Coronary artery (tissue), 2 donors: Measurements from ENCODE around the gene HGS.

Experiments
- DNase-seq: peaks from one replicate; pipeline ENCODE4 v3.0.0-alpha.2; 2017; ENCODE audit warnings: low spot score
- H3K27ac ChIP-seq, 2 donors: fragments of 200-600 bp; sonication (generic); one replicate each; pipeline ENCODE4 v1.5.1; 2016 to 2019
- H3K4me3 ChIP-seq: fragments of 200-600 bp; sonication (generic); 2 replicates; pipeline ENCODE4 v1.5.1; 2016; ENCODE audit warnings: mild to moderate bottlenecking, moderate library complexity
- TF ChIP-seq, protein P1 (sequence below): fragments of 200-600 bp; sonication (generic); IDR thresholded peaks from one replicate; pipeline ENCODE4 v1.5.1; 2019; ENCODE audit warnings: antibody characterized with exemption

HGS gene

DNA sequence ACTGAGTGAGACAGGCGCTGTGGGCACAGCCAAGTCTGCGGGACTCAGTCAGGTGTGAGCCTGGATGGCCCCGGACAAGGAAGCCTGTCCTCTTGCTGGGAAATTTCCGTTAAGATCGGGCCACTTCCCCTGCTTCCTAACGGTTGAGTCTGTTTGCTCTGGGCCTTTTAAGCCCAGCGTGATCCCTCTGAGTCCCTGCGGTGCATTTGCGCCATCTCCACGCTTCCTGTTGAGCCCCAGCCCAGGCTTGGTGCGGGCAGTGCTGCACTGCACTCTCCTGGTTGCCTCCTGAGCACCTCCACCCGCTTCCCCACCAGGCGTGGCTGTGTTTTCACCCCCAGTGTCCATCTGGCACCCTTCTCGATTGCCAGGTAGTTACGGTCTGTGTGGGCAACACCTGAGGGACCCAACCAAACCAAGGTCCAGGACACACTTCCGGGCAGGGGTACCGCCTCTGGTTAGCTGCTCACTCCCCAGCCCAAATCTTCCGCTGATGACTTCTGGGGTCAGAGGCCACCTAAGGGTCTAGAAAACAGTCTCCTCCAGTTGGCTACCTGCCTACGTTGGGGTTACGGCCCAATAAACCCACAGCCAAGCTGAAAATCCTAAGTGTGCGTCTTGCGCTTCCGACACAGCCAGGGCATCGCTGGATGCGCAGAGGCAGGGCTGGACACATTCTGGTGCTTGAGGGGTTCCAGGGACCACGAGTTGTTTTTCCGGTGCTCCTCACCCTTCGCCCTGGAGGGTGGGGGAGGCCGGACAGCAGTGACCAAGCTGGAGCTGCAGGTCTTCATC, 26.9 kb downstream of the HGS start:
- DNase-seq, result no peak
- peak overlapping the region; percentile 81 for H3K4me3 ChIP-seq
- H3K27ac ChIP-seq, result no peak overlapping the region
- TF ChIP-seq, protein P1, sequence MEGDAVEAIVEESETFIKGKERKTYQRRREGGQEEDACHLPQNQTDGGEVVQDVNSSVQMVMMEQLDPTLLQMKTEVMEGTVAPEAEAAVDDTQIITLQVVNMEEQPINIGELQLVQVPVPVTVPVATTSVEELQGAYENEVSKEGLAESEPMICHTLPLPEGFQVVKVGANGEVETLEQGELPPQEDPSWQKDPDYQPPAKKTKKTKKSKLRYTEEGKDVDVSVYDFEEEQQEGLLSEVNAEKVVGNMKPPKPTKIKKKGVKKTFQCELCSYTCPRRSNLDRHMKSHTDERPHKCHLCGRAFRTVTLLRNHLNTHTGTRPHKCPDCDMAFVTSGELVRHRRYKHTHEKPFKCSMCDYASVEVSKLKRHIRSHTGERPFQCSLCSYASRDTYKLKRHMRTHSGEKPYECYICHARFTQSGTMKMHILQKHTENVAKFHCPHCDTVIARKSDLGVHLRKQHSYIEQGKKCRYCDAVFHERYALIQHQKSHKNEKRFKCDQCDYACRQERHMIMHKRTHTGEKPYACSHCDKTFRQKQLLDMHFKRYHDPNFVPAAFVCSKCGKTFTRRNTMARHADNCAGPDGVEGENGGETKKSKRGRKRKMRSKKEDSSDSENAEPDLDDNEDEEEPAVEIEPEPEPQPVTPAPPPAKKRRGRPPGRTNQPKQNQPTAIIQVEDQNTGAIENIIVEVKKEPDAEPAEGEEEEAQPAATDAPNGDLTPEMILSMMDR, result no peak

DNA sequence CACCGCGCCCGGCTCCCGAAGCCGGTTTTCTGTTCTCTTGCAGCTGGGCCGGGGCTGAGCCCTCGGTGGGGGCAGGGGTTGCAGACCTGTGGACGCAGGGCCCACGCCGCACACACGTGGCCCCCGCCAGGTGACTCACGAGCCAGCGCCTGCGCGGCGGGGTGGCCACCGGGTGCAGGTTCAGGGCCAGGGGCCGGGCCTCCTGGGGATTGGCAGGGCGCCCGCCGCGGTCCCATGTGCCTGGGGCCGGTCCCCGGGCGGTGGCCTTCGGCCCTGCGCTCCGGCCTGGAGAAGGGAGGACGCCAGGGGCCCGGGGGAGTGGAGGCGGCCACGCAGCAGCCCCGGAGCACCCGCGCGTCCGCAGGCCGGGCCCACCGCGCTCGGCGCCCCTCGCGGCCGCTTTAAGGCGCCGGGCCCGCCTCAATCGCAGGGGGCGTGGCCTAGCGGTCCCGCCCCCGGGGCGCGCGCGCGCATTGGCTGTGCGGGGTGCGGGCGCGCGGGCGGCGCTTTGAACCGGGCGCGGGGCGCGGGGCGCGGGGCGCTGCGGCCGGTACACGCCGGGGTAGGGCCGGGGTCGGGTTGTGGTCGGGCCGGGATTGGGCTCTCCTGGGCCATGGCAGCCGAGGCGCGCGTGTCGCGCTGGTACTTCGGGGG, 28.1 kb downstream of the HGS start, which contains the start of gene SLC25A10:
Gene SLC25A10 (plus strand): TSS at position 471 of the 654 bp plus-strand sequence. CDS start 143 bp downstream, at position 614.
- H3K4me3 ChIP-seq, result peak within 1 kb of the TSS; percentile 81
- no peak for DNase-seq
- TF ChIP-seq, protein P1, result no peak
- peak within 1 kb of the TSS in 1 of 2 donors; percentile 65 for H3K27ac ChIP-seq

DNA sequence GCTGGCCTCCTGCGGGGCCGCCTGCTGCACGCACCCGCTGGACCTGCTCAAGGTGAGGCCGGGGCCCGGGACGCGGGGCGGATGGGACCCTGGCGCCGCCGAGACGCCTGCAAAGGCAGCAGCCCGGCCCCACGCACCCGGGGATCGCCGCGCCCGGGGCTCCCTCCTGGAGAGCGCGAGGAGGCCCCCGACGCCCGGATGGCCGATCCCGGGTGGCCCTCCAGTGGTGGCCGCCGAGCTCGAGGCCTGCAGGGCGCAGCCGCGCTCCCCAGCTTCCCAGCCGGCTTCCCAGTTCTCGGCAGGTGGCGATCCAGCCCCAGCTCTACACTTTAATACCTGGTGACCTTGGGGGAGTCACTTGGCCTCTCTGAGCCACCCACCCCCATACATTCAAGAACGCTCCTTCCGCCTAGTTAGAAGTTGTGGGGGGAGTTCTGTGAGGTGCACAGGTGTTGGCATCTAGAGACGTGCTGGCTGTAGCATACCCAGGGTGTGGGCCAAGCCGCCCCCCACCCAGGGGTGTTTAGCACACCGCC, 28.7 kb downstream of the HGS start:
- Histone ChIP-seq H3K4me3 (peak overlapping the region; percentile 81), H3K27ac (peak overlapping the region in 1 of 2 donors; percentile 65)
- TF ChIP-seq, protein P1, result no peak
- DNase-seq, result no peak

DNA sequence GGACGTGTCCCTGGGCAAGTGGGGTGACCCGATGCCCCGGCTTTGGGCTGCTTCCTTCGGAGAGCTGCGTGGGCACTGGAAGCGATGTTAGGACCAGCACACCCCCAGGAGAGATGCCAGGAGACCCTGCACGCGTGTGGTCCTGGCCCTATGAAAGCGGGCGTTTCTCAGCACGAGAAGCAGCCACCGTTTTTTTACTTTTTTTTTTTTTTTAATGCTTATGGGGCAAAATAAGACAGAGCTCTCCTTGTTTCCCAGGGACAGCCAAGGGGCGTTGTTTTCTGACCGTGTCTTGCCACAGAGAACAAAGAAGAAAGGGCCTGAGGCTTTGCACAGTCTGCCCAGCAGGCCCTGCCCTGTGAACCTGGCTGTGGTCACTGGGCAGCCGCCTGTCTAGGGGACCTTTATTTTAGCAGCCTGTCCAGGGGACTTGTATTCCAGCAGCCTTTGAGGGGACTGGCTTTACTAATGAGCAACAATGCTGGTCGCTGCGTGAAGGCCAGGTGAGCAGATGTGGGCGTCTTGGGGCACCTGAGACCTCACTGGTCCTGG, 29.3 kb downstream of the HGS start:
- Histone ChIP-seq H3K4me3 (peak overlapping the region; percentile 81), H3K27ac (peak overlapping the region in 1 of 2 donors; percentile 65)
- no peak for DNase-seq
- TF ChIP-seq, protein P1, result no peak

DNA sequence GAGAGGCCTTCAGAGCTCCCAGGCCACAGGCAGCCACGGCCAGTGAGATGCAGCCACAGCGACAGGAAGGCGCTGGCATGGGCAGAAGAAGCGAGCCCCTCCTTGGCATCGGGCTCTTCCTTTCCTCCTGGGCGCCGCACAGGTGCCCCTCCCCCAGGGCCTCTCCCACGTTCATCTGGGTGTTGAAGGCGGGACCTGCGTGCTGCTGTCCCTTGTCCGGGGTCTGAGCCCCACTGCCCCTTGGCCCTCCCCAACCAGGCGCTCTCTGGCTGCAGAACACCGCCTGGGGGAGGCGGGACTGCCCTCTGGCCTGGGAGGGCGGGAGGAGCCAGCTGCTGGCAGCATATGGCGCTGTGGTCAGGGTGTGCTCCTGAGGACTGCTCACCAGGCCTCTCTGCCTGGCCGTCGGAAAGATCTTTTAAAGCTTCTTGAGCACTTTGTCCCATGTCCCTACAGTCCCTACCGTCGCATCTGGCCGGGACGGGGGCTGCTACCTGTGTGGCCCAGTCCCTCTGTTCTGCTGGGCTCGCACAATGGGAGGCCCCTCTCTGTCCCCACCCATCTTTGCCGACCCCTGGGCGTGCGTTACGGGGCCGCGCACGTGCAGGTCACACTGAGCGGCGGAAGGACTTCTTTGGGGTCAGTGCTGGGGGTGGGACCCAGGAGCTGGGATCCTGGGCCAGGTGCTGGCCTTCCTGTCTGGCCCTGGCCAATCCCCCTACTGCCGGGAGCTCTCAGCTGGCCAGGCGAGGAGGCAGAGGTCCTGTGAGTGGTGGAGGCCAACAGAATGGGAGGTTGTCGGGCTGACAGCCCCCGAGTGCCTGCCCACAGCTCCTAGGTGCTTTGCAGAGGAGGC, 30.0 kb downstream of the HGS start:
- no peak for DNase-seq
- Histone ChIP-seq H3K27ac (no peak overlapping the region), H3K4me3 (peak overlapping the region; percentile 0)

More for the DNA sequence above, 30.0 kb downstream of the HGS start:
- TF ChIP-seq, protein P1, result no peak
